SK-N-SH (cell line): Measurements from ENCODE around the gene FOXL1. TPM values are rescaled to one million over a fixed set of nuclear protein-coding genes. Genes with fewer than 3 reads are reported as not detected.

Experiments used
- CTCF ChIA-PET: fragments of 300-600, 350-600 bp; formaldehyde crosslinking; extraction: SDS; loops from one replicate; lab custom pipeline; 2021; lab: Yijun Ruan, JAX
- POLR2A ChIA-PET: fragments of 350-600 bp; sonication (Branson Sonifier 250); formaldehyde crosslinking; extraction: SDS; loops from one replicate; lab custom pipeline; 2020; ENCODE audit warnings: antibody characterized with exemption, inconsistent platforms; lab: Yijun Ruan, JAX
- DNase-seq: peaks from one replicate; pipeline ENCODE4 v3.0.0; 2012
- H2AFZ ChIP-seq: fragments of 200-600 bp; sonication (generic); 2 replicates; pipeline ENCODE4 v1.8.1; 2016; ENCODE audit warnings: antibody characterized with exemption, mild to moderate bottlenecking, low read depth
- H3F3A ChIP-seq: fragments of 200-600 bp; sonication (generic); replicated peaks from 2 replicates; pipeline ENCODE3; 2016; ENCODE audit warnings: antibody characterized with exemption, mild to moderate bottlenecking; ENCODE audit not compliant: insufficient read depth
- H3K27ac ChIP-seq, 2 experiments: fragments of 200-500 bp in 1 of 2; fragments of 200-600 bp in 1 of 2; sonication (Bioruptor generic) in 1 of 2; sonication (generic), shearing (Covaris generic) in 1 of 2; 2 replicates each; pipeline versions ENCODE4 v1.5.1 to v1.6.1; 2014 to 2016; ENCODE audit warnings: low read depth in 2 of 2, inconsistent platforms in 1 of 2, low read length in 1 of 2, mild to moderate bottlenecking in 1 of 2, mixed read lengths in 1 of 2
- H3K27me3 ChIP-seq: fragments of 200-600 bp; sonication (generic), shearing (Covaris generic); 2 replicates; pipeline ENCODE4 v1.6.1; 2016; ENCODE audit warnings: mixed run types; ENCODE audit not compliant: insufficient read depth
- H3K36me3 ChIP-seq, 2 experiments: fragments of 200-500 bp in 1 of 2; fragments of 200-600 bp in 1 of 2; sonication (Bioruptor generic) in 1 of 2; sonication (generic) in 1 of 2; replicated peaks in 1 of 2; 2 replicates each; pipeline versions ENCODE3 to v1.5.1; 2014 to 2016; ENCODE audit warnings: low read length in 1 of 2, mild to moderate bottlenecking in 1 of 2; ENCODE audit not compliant: insufficient read depth in 2 of 2, control insufficient read depth in 1 of 2
- H3K4me1 ChIP-seq, 2 experiments: fragments of 200-500 bp in 1 of 2; fragments of 200-600 bp in 1 of 2; sonication (Bioruptor generic) in 1 of 2; sonication (generic), shearing (Covaris generic) in 1 of 2; 2 replicates each; pipeline versions ENCODE4 v1.5.1 to v1.6.1; 2014 to 2016; ENCODE audit warnings: low read depth in 1 of 2, low read length in 1 of 2, mixed run types in 1 of 2; ENCODE audit not compliant: insufficient read depth in 2 of 2, control insufficient read depth in 1 of 2
- H3K4me2 ChIP-seq: fragments of 200-600 bp; sonication (generic), shearing (Covaris generic); 2 replicates; pipeline ENCODE4 v1.6.1; 2017; ENCODE audit warnings: mixed run types
- H3K4me3 ChIP-seq, 2 experiments: fragments of 200-500 bp in 1 of 2; fragments of 200-600 bp in 1 of 2; sonication (Bioruptor generic) in 1 of 2; sonication (generic), shearing (Covaris generic) in 1 of 2; 2 replicates each; pipeline versions ENCODE4 v1.5.1 to v1.8.1; 2014 to 2016; ENCODE audit warnings: low read depth in 2 of 2, inconsistent platforms in 1 of 2, low read length in 1 of 2, mild to moderate bottlenecking in 1 of 2, mixed read lengths in 1 of 2, moderate library complexity in 1 of 2
- H3K79me2 ChIP-seq: fragments of 200-600 bp; sonication (generic); 2 replicates; pipeline ENCODE4 v1.8.1; 2017; ENCODE audit warnings: mild to moderate bottlenecking; ENCODE audit not compliant: insufficient read depth
- H3K9ac ChIP-seq: fragments of 200-600 bp; sonication (generic); 2 replicates; pipeline ENCODE4 v1.6.1; 2017; ENCODE audit warnings: mixed run types
- H3K9me2 ChIP-seq: fragments of 200-600 bp; sonication (generic); 2 replicates; pipeline ENCODE4 v1.6.1; 2017; ENCODE audit warnings: mixed run types
- H3K9me3 ChIP-seq: fragments of 200-600 bp; sonication (generic); 2 replicates; pipeline ENCODE4 v1.6.1; 2017; ENCODE audit warnings: mixed run types, mild to moderate bottlenecking, moderate library complexity
- H4K20me1 ChIP-seq: fragments of 200-600 bp; sonication (generic); 2 replicates; pipeline ENCODE4 v1.6.1; 2017; ENCODE audit warnings: mild to moderate bottlenecking, mixed run types; ENCODE audit not compliant: insufficient read depth
- CHD2 ChIP-seq: fragments of 150-350 bp; IDR thresholded peaks from 2 replicates; pipeline ENCODE4 v1.6.1; 2018; ENCODE audit warnings: low read length; ENCODE audit not compliant: partially characterized antibody
- CTCF ChIP-seq: fragments of 200-600 bp; sonication (generic); IDR thresholded peaks from 2 replicates; pipeline ENCODE4 v1.6.1; 2017; ENCODE audit warnings: antibody characterized with exemption, mild to moderate bottlenecking, moderate library complexity
- EZH2phosphoT487 ChIP-seq: fragments of 200-600 bp; sonication (generic); IDR thresholded peaks from 2 replicates; pipeline ENCODE4 v1.6.1; 2017; ENCODE audit warnings: low read depth, mixed run types, mild to moderate bottlenecking, antibody characterized with exemption, moderate library complexity, borderline replicate concordance
- FOSL2 ChIP-seq: IDR thresholded peaks from 2 replicates; pipeline ENCODE4 v1.4.0; 2012; ENCODE audit warnings: low read depth, mild to moderate bottlenecking, moderate library complexity, borderline replicate concordance
- FOXM1 ChIP-seq: IDR thresholded peaks from 2 replicates; pipeline ENCODE4 v1.4.0; 2012; ENCODE audit warnings: low read depth, mild to moderate bottlenecking
- GABPA ChIP-seq: IDR thresholded peaks from 2 replicates; pipeline ENCODE4 v1.4.0; 2012; ENCODE audit warnings: low read depth, mild to moderate bottlenecking
- IRF3 ChIP-seq: fragments of 150-350 bp; IDR thresholded peaks from 2 replicates; pipeline ENCODE4 v1.6.1; 2016; ENCODE audit warnings: mild to moderate bottlenecking, low read depth, low read length
- JUND ChIP-seq: IDR thresholded peaks from 2 replicates; pipeline ENCODE4 v1.4.0; 2012
- MEF2A ChIP-seq: IDR thresholded peaks from 2 replicates; pipeline ENCODE4 v1.4.0; 2012; ENCODE audit warnings: low read depth, borderline replicate concordance
- MXI1 ChIP-seq: IDR thresholded peaks from 2 replicates; pipeline ENCODE4 v1.6.1; 2012; ENCODE audit warnings: mild to moderate bottlenecking, low read depth, low read length, improper control_type of control experiment
- PBX3 ChIP-seq: IDR thresholded peaks from 2 replicates; pipeline ENCODE4; 2012
- RAD21 ChIP-seq: IDR thresholded peaks from 2 replicates; pipeline ENCODE4 v1.6.1; 2012; ENCODE audit warnings: mild to moderate bottlenecking, low read length
- RCOR1 ChIP-seq: fragments of 150-350 bp; IDR thresholded peaks from 2 replicates; pipeline ENCODE4 v1.6.1; 2017; ENCODE audit warnings: antibody characterized with exemption, low read length
- SIN3A ChIP-seq: IDR thresholded peaks from 2 replicates; pipeline ENCODE4 v1.6.1; 2012; ENCODE audit warnings: low read depth, mild to moderate bottlenecking, low read length, moderate library complexity, borderline replicate concordance
- SMC3 ChIP-seq: IDR thresholded peaks from 2 replicates; pipeline ENCODE4 v1.6.1; 2012; ENCODE audit warnings: low read depth, low read length, improper control_type of control experiment
- TAF1 ChIP-seq: IDR thresholded peaks from 2 replicates; pipeline ENCODE4 v1.6.1; 2012; ENCODE audit warnings: low read depth, mild to moderate bottlenecking, low read length, moderate library complexity, borderline replicate concordance
- TCF12 ChIP-seq: IDR thresholded peaks from 2 replicates; pipeline ENCODE4 v1.4.0; 2012
- USF2 ChIP-seq: fragments of 150-350 bp; IDR thresholded peaks from 2 replicates; pipeline ENCODE4 v1.6.1; 2017; ENCODE audit warnings: antibody characterized with exemption, low read length, low read depth, borderline replicate concordance
- WGBS: methylation state at CpG from one replicate; pipeline ENCODE4 v1.1.6; 2017; ENCODE audit warnings: low lambda C conversion rate; 5-methylcytosine and 5-hydroxymethylcytosine counted together
- polyA plus RNA-seq, 3 experiments: library from polyadenylated mRNA; depleted of rRNA; stranded (reverse); fragments of >200 nt; gene quantifications; 2 replicates each; pipeline ENCODE4 v1.2.3, GENCODE V29; 2012

FOXL1 gene
- polyA plus RNA-seq, 1 of the 3 experiments (the other 2 are of a cell fraction): 2.5 TPM

- ChIA-PET CTCF (interaction anchor here (1.4 kb wide), 1 partner anchor 62 kb away, joined by 3 read pairs; no protein-coding TSS in a partner anchor), POLR2A (no interaction called here)
- Histone ChIP-seq H3K79me2 (no peaks in the 10 kb centered on the region), H3K9ac (no peak overlapping the region), H3K9me3 (no peaks in the 10 kb centered on the region), H3K9me2 (no peaks in the 10 kb centered on the region), H4K20me1 (no peaks in the 10 kb centered on the region), H3K4me3 (no peak overlapping the region), H3K36me3 (no peaks in the 10 kb centered on the region), H2AFZ (no peak overlapping the region), H3K4me1 (peaks cover 6 to 13% of the 10 kb centered on the region in 2 experiments; a peak in 3 of 4 replicates), H3F3A (peaks cover 17% of the 10 kb centered on the region), H3K27ac (no peak overlapping the region), H3K4me2 (no peak overlapping the region), H3K27me3 (no peaks in the 10 kb centered on the region)
- 90% methylated on average over 8 of the region's 12 CpGs for WGBS
- TF ChIP-seq GABPA (no peak), FOXM1 (no peak), TAF1 (no peak), RAD21 (no peak), JUND (no peak), USF2 (no peak), FOSL2 (no peak), PBX3 (no peak), SMC3 (no peak), RCOR1 (no peak), EZH2phosphoT487 (no peak), CHD2 (no peak), CTCF (no peak), MXI1 (no peak), MEF2A (no peak), IRF3 (no peak), SIN3A (no peak), TCF12 (no peak)
- DNase-seq: no peak
These were observed 47.9 kb downstream of the FOXL1 start for GRCh38 chr16:86626284-86626683.
